Kidney (tissue), 14 donors: ENCODE results near the gene MRPS7. TPM values are rescaled to one million over a fixed set of nuclear protein-coding genes. Genes with fewer than 3 reads are reported as not detected.

ENCODE experiments used
- DNase-seq, 5 donors: peaks; one replicate each; pipeline ENCODE4 v3.0.0-alpha.2; 2013 to 2020
- FAIRE-seq: peaks from 2 replicates; lab custom pipeline; 2012; peaks lifted over from hg19 to GRCh38; lab: Jason Lieb, UNC
- H3K27ac ChIP-seq, 2 donors: one replicate each; pipeline ENCODE4 v1.7.0; 2013; ENCODE audit warnings: low read depth in 2 of 2, low read length in 2 of 2, inconsistent platforms in 1 of 2
- H3K27me3 ChIP-seq: one replicate; pipeline ENCODE4 v1.7.1; 2013; ENCODE audit warnings: low read length, inconsistent platforms; ENCODE audit not compliant: control insufficient read depth, insufficient read depth
- H3K36me3 ChIP-seq, 3 donors: one replicate each; pipeline versions ENCODE4 v1.7.0 to v1.7.1; 2013; ENCODE audit warnings: low read length in 3 of 3, control low read depth in 1 of 3, inconsistent platforms in 1 of 3; ENCODE audit not compliant: insufficient read depth in 3 of 3, control insufficient read depth in 2 of 3
- H3K4me1 ChIP-seq, 3 donors: one replicate each; pipeline versions ENCODE4 v1.7.0 to v1.7.1; 2013; ENCODE audit warnings: low read length in 3 of 3, inconsistent platforms in 1 of 3, low read depth in 1 of 3; ENCODE audit not compliant: control insufficient read depth in 2 of 3, insufficient read depth in 2 of 3
- H3K4me3 ChIP-seq, 3 donors: one replicate each; pipeline versions ENCODE4 v1.7.0 to v1.8.1; 2013; ENCODE audit warnings: low read length in 3 of 3, control low read depth in 1 of 3, inconsistent platforms in 1 of 3
- H3K9ac ChIP-seq, 3 donors: one replicate each; pipeline versions ENCODE4 v1.7.0 to v1.7.1; 2013; ENCODE audit warnings: low read length in 3 of 3, control low read depth in 1 of 3, inconsistent platforms in 1 of 3
- H3K9me3 ChIP-seq, 3 donors: one replicate each; pipeline versions ENCODE4 v1.7.0 to v1.7.1; 2013; ENCODE audit warnings: low read length in 3 of 3, control low read depth in 1 of 3, inconsistent platforms in 1 of 3; ENCODE audit not compliant: control insufficient read depth in 2 of 3, insufficient read depth in 1 of 3
- CTCF ChIP-seq: IDR thresholded peaks from 3 replicates; pipeline ENCODE4 v1.5.1; 2012; ENCODE audit warnings: mild to moderate bottlenecking, moderate library complexity, borderline replicate concordance; ENCODE audit not compliant: insufficient read depth; ENCODE audit errors: extremely low read depth
- intact Hi-C: fragments of 100-400 bp; cut with DNase I; formaldehyde crosslinking; loops from one replicate; pipeline ENCODE4 v1.11.1; 2022
- polyA plus RNA-seq: library from polyadenylated mRNA; stranded (reverse); fragments of 350-450 nt; fragmentation: Illumina TruSeq; extraction: RNeasy Lipid Tissue Mini Kit (QIAGEN cat#74804); gene quantifications from one replicate; pipeline ENCODE4 v1.2.3, GENCODE V29; 2014; ENCODE audit warnings: low read depth, low replicate concordance; ENCODE audit not compliant: insufficient read depth
- total RNA-seq: library from RNA; stranded (reverse); fragmentation: NEBNext Ultra II Directional; extraction: Animal tissue kit (Norgen Biotek cat#: 25700); gene quantifications from one replicate; pipeline ENCODE4 v1.2.1, GENCODE V29; 2021
- donor health status: control.
- donor health status: control.
- donor health status: control.
- donor health status: control.
- donor health status: control.
- donor health status: DM: yes; HTN: yes; CAD: no.
- donor health status: Normal renal cell carcinoma (clear cell type).

The MRPS7 gene
- total and polyA plus RNA-seq, 2 donors from 2014 or later, result 46.4 to 134 TPM

- Histone ChIP-seq H3K36me3 (peaks cover 6 to 17% (median 16%) of the 10 kb centered on the region in 3 donors), H3K9ac (peak overlapping the region; percentile 95 to 100 (median 99)), H3K4me1 (peaks cover 5 to 21% (median 5%) of the 10 kb centered on the region in 3 donors), H3K4me3 (peak overlapping the region; percentile 96 to 99 (median 97)), H3K9me3 (no peaks in the 10 kb centered on the region), H3K27ac (peak overlapping the region; percentile 99), H3K27me3 (no peaks in the 10 kb centered on the region)
- no peak for TF ChIP-seq CTCF
- intact Hi-C loops, result no loop called here
- peak in 2 of 5 donors; percentile 38 to 61 for DNase-seq
- no peak for FAIRE-seq
Measured at GRCh38 chr17:75262112-75262606, 480 bp downstream of the MRPS7 start.

- no peak overlapping the region for H3K27ac ChIP-seq
- peaks cover 6 to 17% (median 16%) of the 10 kb centered on the region in 3 donors for H3K36me3 ChIP-seq
- no peaks in the 10 kb centered on the region for H3K9me3 ChIP-seq
- H3K27me3 ChIP-seq, result no peaks in the 10 kb centered on the region
- DNase-seq, result peak in 1 of 5 donors; percentile 20
- peak overlapping the region in 1 of 3 donors; percentile 99 for H3K9ac ChIP-seq
- H3K4me3 ChIP-seq, result no peak overlapping the region
- TF ChIP-seq CTCF, result no peak
- peaks cover 5 to 21% (median 5%) of the 10 kb centered on the region in 3 donors for H3K4me1 ChIP-seq
- no peak for FAIRE-seq
- intact Hi-C loops, result no loop called here
Measured at GRCh38 chr17:75263055-75263454, 1.4 kb downstream of the MRPS7 start.

- Histone ChIP-seq H3K9me3 (no peaks in the 10 kb centered on the region), H3K4me1 (peaks cover 0 to 15% (median 5%) of the 10 kb centered on the region in 3 donors), H3K27me3 (no peaks in the 10 kb centered on the region), H3K27ac (no peak overlapping the region), H3K36me3 (peaks cover 6 to 17% (median 16%) of the 10 kb centered on the region in 3 donors), H3K4me3 (no peak overlapping the region), H3K9ac (no peak overlapping the region)
- intact Hi-C loops, result no loop called here
- TF ChIP-seq CTCF, result no peak
- no peak for FAIRE-seq
- peak in 2 of 5 donors; percentile 30 to 45 for DNase-seq
Measured at GRCh38 chr17:75265614-75266315, 4.1 kb downstream of the MRPS7 start.
